IPS-NIHi7 (cell line): Measurements from ENCODE around the gene SAP130.
"Not testable (repeated sequence)": the region's sequence is repeated elsewhere in the genome, so short reads cannot be mapped to it uniquely, and the experiment has no call there.

ENCODE experiments used
- DNase-seq: peaks from one replicate; pipeline ENCODE4 v3.0.0; 2012; ENCODE audit warnings: mixed read lengths; ENCODE audit errors: extremely low spot score

SAP130 gene

DNA sequence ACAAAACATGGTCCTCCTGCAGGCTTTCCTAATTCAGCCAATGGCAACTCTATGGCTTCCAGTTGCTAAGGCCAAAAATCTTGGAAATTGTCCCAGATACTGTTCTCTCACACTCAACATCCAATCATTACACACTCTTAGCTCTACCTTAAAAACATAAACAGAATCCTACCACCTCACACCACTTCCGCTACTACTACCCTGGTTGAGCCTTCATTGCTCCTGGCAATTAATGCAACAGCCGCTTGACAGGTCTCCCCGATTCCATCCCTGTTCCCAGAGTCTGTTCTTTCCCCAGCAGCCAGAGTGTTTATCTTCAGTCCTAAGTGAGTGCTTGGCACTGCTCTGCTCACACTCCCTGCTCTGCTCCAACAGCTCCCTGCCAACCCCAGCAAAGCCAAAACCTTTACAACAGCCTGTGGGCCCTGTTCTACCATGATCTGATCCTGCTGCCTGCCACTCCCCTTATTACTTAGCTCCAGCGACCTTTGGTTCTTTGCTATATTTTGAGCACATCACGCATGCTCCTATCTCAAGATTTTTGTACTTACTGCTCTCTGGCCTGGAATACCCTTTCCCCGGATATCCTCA is 74.6 kb downstream of the SAP130 start:
- no peak for DNase-seq

DNA sequence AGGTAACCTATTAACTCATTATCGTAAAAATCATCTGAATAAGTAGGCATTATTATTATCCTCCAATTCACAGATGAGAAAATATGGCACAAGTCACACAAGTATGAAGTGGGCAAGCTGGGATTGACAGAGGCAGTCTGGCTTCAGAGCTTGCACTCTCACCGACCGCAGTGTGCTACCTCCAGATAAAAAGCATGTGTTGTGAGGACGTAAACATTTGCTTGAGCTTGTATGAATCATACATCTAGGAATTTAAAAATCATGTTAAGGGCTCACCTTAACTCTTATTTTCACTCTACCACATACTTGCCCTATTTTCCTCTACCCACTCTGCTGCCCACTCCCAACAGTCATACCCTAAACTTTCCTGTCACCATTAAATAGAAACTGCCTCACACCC is 76.8 kb downstream of the SAP130 start:
- DNase-seq, result no peak

DNA sequence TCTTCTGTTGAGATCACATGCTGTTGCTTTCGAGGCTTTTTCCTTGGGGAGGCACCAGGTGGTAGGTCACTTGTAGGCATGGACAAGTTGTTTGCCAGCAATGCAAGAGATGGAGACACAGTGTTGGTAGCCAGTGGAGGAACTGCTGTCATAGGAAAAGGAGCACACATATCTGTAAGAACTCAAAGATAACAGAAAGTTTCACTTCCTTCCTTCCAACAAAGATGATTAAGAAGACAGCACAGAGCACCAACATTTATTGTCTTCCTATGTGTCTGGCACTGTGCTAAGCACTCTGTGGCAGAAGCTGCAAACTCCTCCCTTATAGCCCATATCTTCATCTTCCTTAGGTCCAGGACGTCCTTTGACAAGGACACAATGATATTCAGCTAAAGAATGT is 77.6 kb downstream of the SAP130 start:
- DNase-seq, result no peak

DNA sequence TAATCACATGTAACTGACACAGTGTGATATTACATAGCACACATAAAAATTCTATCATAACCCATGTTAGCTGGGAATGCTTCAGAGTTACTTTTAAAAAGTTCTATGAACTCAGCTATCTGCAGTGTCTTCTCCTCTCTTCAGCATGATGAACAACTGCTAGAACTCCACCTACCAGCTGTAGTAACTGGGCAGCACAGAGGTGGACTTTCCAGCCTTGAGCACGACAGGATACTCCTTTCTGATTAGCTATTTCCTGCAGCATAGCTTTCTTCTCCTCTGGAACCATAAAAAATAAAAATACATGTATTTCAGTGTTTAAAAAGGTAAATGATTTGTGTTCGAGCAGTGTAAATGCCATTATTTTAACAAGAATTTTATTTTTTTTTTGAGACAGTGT is 82.6 kb downstream of the SAP130 start:
- no peak for DNase-seq

DNA sequence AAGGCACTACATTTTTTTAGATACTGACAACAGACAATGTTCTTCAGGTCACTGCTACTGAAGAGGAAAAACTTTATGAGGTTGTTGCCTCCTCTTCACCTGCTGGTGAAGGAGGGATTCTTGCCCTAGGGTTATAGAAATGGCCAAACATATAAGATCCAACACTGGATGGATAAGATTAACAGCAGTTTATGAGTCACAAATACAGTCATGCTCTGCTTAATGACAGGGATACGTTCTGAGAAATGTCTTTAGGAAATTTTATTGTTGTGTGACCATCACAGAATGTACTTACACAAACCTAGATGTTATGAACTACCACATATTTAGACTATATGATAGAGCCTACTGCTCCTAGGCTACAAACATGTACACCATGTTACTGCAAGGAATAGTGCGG is 84.7 kb downstream of the SAP130 start:
- no peak for DNase-seq

DNA sequence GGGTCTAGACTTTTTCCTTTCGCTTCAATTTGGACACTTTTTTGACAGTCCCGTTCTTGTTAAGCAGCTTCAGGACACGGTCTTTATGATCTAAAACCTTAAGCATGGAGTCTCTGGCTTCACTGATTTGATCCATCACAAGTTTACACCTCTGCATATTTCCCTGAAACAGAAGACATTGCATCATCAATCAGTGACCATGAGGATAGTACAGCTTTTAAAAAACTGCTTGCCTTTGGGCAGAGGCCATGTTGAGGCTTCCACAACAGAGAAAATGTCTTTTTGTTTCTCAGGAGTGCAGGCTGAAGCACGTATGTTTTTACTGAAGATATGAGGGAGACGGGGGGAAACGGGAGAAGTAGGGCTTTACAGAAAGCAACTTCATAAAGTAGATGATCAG is 85.9 kb downstream of the SAP130 start:
- DNase-seq, result no peak

DNA sequence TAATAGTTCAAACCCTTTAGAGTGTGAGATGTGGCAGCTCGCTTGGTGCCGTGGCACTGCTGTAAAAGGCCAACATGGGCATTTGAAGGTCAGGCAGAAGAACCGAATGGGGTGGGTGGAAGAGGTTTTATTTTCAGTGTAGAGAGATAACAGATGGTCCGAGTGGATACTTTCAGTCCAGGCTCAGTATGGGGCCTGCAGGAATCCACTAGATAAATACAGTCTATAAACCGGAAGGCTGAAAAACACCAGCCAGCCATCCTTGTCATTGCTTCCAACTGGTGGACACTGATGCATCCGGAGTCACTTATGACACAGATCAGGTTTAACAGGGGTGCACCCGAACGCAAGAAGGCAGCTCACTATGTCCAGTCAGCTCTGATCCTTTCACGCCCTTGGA is 86.4 kb downstream of the SAP130 start:
- DNase-seq, result no peak

DNA sequence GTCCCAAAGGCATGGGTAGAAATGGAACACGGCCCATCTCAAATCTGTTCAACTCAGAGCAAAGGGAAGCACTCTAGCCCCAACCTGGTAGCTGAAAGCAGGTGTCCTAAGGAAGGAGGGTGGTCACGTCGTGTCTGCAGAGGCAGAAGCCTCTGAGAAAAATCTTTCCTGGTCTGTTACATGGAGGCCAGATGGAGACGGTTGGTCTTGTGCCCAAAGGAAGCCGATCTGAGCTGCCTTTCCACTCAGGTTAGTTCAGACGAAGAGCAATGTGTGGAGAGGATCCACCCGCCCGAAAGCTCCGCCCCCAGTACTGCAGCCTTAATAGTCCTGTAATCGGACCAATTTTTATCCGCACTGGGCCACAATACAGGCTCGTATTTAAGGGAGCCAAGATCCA is 87.2 kb downstream of the SAP130 start:
- DNase-seq, result no peak

DNA sequence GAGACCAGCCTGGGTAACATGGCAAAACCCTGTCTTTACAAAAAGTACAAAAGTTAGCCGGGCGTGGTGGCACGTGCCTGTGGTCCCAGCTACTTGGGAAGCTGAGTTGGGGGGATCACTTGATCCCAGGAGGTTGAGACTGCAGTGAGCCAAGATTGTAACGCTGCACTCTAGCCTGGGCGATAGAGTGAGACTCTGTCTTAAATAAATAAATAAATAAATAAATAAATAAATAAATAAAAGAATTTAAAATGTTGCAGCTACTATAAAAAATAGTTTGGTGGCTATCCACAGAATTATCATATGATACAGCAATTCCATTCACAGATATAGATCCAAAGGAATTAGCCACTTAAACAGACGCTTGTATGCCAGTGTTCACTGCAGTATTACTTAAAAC is 92.5 kb downstream of the SAP130 start:
- no peak for DNase-seq

DNA sequence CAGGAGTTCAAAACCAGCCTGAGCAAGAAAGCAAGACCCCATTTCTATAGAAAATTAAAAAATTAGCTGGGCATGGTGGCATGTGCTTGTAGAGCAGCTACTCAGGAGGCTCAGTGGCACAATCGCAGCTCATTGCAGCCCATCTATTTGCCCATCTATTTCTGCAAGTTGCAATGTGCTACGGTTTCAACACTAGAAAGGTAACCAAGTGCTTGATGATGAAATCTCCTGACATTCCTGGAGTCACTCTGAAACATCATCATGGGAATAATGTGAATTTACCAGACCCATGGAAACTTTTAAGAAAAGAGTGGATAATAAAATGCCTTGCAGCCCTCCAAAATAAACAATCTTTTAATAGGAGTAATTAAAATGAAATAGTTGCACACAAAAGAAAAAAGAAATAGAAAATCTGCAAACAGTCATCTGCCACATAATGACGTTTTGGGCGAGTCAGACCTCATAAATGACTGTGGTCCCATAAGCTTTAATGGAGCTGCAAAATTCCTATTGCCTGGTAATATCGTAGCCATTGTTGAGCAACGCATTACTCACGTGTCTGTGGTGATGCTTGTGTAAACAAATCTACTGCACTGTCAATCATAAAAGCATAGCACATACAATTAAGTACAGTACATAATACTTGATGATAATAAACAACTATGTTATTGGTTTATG is 95.5 kb downstream of the SAP130 start:
- DNase-seq, result no peak

DNA sequence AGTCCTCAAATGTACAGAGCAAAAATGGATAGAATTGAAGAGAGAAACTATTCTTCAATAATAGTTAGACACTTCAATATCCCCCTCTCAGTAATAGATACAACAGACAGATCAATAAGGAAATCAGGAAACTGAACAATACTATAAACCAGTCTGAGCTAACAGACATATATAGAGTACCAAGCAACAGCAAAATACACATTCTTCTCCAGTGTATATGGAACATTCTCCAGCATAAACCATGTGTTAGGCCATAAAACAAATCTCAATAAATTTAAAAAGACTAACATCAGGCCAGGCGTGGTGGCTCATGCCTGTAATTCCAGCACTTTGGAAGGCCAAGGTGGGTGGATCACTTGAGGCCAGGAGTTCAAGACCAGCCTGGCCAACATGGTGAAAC is 98.4 kb downstream of the SAP130 start:
- no peak for DNase-seq

DNA sequence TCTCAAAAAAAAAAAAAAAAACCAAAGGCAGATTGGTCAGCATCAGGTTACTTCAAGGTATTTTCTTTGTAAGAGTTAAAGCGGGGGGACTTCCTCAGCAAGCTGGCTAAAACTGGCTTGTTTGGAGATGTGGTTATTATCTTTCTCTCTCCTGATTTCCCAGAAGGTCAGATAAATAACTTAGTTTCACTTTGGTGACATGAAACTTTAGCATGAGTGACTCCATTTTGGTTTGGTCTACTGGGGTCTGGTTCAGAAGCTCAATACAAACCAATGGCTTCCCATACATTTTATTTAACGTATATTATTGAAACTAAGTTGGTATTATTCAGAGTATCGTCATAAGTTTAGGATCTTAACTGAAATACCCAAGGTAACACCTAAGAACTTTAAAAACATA is 100.5 kb downstream of the SAP130 start:
- no peak for DNase-seq

DNA sequence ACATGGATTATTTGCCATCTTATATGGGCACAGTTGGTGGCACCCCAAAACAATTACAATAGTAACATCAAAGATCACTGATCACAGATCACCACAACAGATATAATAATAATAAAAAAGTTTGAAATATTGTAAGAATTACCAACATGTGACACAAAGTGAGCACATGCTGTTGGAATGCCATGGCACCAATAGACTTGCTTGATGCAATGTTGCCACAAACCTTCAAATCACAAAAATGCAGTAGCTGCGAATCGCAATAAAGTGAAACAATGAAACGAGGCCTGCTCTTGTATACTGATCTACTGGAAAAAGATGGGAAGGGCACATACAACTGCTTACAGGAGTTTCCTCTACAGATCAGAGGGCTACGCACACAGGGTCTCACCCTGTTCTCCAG is 109.9 kb downstream of the SAP130 start:
- DNase-seq, result no peak

DNA sequence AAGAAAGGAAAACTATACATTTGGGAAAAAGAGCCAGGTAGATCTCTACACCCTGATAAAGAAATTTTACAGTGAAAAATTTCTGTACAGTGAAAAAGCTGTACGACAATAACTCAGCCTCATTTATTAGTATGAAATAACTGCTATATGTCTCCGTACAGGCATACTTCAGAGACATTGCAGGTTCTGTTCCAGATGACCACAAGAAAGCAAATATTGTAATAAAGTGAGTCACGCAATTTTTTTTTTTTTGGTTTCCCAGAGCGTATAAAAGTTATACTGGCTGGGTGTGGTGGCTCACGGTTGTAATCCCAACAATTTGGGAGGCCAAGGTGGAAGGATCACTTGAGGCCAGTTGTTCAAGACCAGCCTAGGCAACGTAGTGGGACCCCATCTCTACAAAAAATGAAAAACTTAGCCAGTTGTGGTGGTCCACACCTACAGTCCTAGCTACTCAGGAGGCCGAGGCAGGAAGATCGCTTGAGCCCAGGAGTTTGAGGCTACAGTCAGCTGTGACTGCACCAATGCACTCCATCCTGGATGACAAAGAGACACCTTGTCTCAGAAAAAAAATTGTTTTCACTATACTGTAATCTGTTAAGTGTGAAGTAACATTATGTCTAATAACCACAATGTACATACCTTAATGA is 113.9 kb downstream of the SAP130 start:
- no peak for DNase-seq

DNA sequence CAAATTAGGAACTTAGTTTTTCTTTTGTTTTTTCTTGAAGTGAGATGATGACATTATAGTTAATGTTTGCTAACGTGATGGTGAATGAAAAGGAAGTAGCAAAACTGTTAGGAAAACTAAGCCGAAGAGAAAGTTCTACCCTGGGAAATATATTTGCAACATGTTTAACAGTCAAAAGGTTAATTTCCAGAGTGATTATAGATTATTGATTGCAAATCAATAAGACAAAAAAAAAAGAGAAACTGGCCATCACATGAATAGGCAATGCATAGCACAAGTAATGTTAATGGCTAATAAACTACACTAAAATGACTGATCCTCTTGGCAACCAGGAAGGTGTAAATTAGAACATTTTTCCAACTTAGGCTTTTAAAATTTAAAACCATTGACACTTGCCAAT is 116.1 kb downstream of the SAP130 start:
- DNase-seq, result no peak

DNA sequence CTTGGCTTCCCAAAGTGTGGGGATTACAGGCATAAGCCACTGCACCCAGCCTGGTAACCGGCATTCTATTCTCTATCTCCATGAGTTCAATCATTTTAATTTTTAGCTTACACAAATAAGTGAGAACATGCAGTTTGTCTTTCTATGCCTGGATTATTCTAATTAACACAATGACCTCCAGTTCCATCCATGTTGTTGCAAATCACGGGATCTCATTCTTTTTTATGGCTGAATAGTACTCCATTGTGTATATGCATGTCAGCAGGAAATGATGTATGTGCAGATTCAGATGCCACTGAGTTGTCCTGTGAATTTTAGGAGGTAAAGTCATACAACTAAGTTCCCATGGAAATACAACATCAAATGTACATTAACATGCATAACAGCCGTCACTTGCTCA is 117.4 kb downstream of the SAP130 start:
- DNase-seq, result no peak

DNA sequence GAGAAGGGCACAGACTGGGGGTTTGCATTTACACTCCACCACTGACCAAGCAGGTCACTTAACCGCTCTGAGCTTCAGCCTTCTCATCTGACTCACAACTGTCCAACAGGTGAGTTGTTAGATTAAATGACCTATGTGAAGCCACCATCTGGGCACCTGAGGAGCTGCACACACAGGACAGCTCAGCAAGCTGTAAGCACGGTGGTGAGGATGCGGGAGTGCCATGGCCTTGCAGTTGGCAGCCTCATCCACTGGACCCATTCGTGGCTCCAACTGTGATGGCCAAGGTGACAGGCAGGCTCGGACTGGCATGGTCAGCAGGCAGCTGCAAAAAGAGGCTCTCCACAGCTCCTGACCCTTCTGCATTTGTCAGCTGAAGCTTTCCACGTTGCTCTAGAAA is 118.8 kb downstream of the SAP130 start:
- no peak for DNase-seq

DNA sequence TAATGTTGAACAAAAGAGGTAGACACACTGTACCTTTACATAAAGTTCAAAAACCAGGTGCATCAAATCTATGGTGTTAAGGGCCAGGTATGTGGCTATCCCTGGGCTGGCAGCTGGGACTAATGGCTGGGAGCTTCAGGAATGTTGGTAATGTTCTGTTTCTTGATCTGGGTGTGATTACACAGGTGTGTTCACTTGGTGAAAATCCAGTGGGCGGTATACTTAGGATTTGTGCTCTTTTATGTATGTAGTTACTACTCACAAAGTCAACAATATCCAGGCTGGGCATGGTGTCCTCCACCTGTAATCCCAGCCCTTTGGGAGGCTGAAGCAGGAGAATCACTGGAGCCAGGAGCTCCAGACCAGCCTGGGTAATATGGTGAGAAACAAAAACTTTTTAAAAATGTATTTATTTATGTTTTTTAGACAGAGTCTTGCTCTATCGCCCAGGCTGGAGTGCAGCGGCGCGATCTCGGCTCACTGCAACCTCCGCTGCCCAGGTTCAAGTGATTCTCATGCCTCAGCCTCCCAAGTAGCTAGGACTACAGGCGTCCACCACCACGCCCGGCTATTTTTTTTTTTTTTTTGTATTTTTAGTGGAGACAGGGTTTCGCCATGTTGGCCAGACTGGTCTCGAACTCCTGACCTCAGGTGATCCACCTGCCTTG is 120.0 kb downstream of the SAP130 start:
- not testable (repeated sequence) for DNase-seq

DNA sequence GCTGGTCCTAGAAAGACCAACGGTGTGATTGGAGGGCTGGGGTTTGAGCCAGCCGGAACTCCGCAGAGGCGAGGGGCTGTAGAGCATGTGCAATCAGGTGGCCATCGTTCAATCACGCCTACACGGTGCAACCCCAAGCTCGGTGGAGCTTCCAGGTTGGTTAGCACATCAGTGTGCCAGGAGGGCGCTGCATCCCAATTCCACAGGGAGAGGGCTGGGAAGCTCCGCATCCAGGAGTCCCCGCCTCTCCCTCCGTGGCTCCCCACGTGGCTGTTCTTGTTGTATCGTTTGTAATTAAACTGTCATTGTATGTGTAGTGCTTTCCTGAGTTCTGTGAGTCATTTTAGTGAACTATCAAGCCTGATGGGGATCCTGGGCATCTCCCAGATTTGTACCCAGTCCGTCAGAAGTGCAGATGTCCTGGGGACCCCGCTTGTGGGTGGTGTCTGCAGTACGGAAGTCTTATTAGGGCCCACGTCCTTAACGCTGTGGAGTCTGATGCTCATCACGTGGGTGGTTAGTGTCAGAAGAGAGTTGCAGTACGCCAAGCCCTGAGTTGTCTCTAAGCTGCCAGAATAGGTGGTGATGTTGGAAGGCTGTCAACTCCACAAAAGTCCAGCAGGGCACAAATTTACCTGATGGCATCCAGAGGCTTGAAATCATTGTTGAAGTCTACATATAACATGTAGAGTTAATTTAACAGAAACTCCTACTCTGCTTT is 121.5 kb downstream of the SAP130 start:
- peak; percentile 36 for DNase-seq

DNA sequence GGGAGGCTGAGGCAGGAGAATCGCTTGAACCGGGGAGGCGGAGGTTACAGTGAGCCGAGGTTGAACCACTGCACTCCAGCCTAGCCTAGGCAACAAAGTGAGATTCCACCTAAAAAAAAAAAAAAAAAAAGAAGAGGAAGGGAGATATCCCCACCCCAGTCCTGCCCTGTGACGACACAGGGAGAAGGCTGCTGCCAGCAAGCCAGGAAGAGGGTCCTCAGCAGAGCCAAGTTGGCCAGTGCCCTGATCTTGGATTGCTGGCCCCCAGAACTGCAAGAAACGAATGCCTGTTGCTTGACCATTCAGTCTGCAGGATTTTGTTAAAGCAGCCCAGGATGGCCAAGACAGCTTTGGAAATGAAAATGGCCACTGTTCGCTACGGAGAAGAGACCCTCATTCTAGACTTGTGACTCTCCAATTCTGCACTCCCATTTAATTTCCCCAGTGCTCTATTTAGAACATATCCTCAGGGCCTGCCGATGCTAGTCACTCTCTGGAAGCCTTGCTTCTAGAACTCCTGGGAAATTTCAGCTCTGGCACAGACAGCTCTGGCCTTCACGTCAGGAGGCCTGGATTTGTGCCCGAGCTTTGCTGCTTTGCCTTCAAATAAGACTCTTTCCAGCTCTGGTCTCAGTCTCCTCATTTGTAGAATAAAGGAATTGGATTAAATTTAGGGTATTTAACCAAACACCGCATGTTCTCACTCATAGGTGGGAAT is 126.4 kb downstream of the SAP130 start:
- no peak for DNase-seq

DNA sequence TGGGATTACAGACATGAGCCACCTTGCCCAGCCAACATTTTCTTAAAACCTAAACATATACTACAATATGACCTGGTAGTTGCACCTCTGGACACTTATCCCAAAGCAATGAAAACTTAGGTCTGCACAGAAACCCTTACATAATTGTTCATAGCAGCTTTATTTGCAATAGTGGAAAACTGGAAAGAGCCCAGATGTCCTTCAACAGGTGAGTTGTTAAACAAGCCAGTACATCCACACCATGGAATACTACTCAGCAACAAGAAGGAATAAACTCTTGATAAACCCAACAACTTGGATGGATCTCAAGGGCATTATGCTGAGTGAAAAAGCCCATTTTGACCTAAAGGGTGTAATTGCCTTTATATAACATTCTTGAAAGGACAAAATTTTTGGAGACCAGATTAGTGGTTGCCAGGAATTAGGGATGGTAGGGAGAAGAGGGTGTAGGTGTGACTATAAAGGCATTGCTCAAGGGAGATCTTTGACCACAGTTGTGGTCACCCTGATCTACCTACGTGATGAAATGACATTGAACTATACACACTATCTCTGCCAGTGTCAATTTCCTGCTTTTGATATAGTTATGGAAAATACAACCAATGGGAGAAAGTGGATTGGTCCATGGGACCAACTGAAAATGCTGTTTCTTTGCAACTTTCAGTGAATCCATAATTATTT is 130.2 kb downstream of the SAP130 start:
- DNase-seq, result no peak
